VCaP (cell line): ENCODE results near the gene CLEC20A.

Experiments
- H3K27ac ChIP-seq: fragments of 450-650 bp; 2 replicates; pipeline ENCODE4 v1.5.1; 2017
- TF ChIP-seq, protein P1 (sequence below): fragments of 450-650 bp; conservative IDR thresholded peaks from 2 replicates; pipeline ENCODE4 v1.5.1; 2017; ENCODE audit warnings: mild to moderate bottlenecking, moderate library complexity

CLEC20A gene

GRCh38 chr1:178456472-178456871, 40.3 kb downstream of the CLEC20A start:
- TF ChIP-seq, protein P1, sequence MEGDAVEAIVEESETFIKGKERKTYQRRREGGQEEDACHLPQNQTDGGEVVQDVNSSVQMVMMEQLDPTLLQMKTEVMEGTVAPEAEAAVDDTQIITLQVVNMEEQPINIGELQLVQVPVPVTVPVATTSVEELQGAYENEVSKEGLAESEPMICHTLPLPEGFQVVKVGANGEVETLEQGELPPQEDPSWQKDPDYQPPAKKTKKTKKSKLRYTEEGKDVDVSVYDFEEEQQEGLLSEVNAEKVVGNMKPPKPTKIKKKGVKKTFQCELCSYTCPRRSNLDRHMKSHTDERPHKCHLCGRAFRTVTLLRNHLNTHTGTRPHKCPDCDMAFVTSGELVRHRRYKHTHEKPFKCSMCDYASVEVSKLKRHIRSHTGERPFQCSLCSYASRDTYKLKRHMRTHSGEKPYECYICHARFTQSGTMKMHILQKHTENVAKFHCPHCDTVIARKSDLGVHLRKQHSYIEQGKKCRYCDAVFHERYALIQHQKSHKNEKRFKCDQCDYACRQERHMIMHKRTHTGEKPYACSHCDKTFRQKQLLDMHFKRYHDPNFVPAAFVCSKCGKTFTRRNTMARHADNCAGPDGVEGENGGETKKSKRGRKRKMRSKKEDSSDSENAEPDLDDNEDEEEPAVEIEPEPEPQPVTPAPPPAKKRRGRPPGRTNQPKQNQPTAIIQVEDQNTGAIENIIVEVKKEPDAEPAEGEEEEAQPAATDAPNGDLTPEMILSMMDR: no peak
- H3K27ac ChIP-seq: no peak overlapping the region

DNA sequence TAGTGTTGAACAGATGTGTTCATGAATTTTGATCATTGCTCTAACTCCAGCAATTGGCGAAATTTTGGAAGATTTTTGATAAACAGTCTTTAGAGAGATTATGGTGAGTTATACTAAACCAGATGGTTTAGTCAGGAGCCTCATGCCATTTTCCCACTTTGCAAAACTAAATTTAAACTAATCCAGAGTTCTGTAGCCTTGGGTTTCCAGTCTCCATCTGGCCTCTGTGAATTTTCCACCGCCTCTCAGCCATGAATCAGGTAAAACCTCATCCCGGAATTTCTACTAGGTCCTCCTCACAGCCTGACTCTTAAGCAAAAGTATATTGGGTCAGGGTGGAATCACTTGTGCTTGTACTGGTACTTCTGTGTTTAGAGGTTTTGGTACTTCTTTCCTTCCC, 44.8 kb downstream of the CLEC20A start:
- H3K27ac ChIP-seq: no peak overlapping the region
- TF ChIP-seq, protein P1: no peak

- TF ChIP-seq, protein P1: no peak
Measured at GRCh38 chr1:178451529-178451928, 45.2 kb downstream of the CLEC20A start.

GRCh38 chr1:178450871-178451270, 45.9 kb downstream of the CLEC20A start:
- TF ChIP-seq, protein P1: no peak
- no peak overlapping the region for H3K27ac ChIP-seq

More at GRCh38 chr1:178451529-178451928, 45.2 kb downstream of the CLEC20A start:
- H3K27ac ChIP-seq: no peak overlapping the region

DNA sequence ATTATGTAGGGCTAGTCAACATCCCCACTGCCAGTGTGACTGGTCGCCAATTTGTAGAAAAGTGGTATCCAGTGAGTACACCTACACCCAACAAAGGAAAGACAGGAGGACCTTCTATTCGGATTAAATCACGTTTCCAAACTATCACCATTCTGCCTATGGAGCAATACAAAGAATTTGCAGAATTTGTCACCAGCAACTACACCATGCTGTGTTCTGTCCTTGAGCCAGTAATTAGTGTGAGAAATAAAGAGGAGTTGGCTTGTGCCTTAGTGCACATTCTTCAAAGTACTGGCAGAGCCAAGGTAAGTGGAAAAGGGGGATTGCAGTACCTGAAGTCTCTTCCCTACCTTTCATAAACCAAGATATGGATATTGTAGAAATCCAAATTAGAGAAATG, 53.8 kb downstream of the CLEC20A start:
- TF ChIP-seq, protein P1: no peak
- H3K27ac ChIP-seq: no peak overlapping the region

DNA sequence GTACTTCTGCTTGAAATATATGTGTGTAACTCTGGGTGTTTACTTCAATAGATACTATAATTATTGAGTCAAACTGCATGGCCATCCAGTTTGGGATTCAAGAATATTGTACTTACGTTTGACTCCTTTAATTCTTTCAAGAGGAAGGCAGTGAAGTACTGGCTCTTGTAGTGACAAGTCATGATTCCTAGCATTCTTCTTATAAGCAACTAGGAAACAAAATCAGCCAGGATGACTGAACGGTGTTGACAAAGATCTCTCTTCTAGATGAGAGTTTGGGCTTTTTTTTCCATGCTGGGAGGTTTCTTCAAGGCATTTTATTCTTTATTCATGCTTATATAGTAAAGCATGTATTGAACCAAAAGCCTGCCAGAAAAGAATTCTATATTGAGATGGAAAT, 58.3 kb downstream of the CLEC20A start:
- H3K27ac ChIP-seq: no peak overlapping the region

GRCh38 chr1:178436899-178437298, 59.9 kb downstream of the CLEC20A start:
- H3K27ac ChIP-seq: no peak overlapping the region
- TF ChIP-seq, protein P1: no peak

More for the DNA sequence above, 58.3 kb downstream of the CLEC20A start:
- TF ChIP-seq, protein P1: no peak

DNA sequence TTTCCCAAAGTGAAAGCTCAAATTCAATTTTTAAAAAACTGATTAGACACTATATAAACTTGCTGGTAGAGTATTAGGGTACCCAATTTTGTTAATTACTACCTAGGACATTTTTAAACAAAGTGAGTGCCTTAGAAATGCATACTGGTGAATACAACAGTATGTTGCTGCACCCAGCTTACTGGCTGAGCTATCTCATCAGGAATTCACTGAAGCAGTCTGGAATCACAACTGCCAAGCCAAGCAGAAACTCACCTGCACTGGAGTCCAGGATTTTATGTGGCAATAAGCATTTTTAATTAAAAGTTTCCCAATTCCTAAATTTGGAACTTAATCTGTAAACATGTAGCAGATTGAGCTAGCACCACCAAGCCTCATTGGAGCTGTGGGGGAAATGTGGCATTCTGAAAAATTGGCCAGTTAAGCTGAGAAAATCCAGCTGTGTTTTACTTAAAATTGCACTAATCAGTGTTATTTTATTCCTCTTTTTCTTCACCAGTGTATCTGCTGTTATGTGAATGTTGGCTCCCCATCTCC, 61.8 kb downstream of the CLEC20A start:
- TF ChIP-seq, protein P1: no peak

More for the DNA sequence above, 61.8 kb downstream of the CLEC20A start:
- no peak overlapping the region for H3K27ac ChIP-seq
